T-helper 17 cell (primary cell): ENCODE measurements around the gene FAM53C. TPM values are rescaled to one million over a fixed set of nuclear protein-coding genes. Genes with fewer than 3 reads are reported as not detected.
"Not testable (repeated sequence)": the region's sequence is repeated elsewhere in the genome, so short reads cannot be mapped to it uniquely, and the experiment has no call there.

Experiments
- ATAC-seq: fragments of 150-1000 bp; cut with Tn5 transposase; 2 replicates; pipeline ENCODE4 v1.10.0; 2021; ENCODE audit warnings: mild to moderate bottlenecking, moderate library complexity
- DNase-seq, 3 donors: peaks; one replicate each; pipeline versions ENCODE4 v3.0.0 to v3.0.0-alpha.2; 2020 to 2021
- H3K9me3 ChIP-seq: one replicate; pipeline ENCODE4 v1.7.0; 2013; ENCODE audit warnings: low read length, mild to moderate bottlenecking; ENCODE audit not compliant: control insufficient read depth, poor library complexity, severe bottlenecking
- H3K27ac Mint-ChIP-seq: one replicate; pipeline ENCODE4 v1.8.0; 2022; ENCODE audit warnings: mild to moderate bottlenecking, moderate library complexity, mixed read lengths
- H3K27me3 Mint-ChIP-seq: one replicate; pipeline ENCODE4 v1.8.0; 2022; ENCODE audit warnings: mixed read lengths
- H3K36me3 Mint-ChIP-seq: one replicate; pipeline ENCODE4 v1.8.0; 2022; ENCODE audit warnings: low read depth, mixed read lengths
- H3K4me1 Mint-ChIP-seq: one replicate; pipeline ENCODE4 v1.8.0; 2022; ENCODE audit warnings: mild to moderate bottlenecking, mixed read lengths
- H3K4me3 Mint-ChIP-seq: one replicate; pipeline ENCODE4 v1.8.0; 2022; ENCODE audit warnings: mild to moderate bottlenecking, moderate library complexity, mixed read lengths
- total RNA-seq, 4 donors: library from RNA in 2 of 4; stranded (reverse) in 2 of 4; gene quantifications; one replicate each; pipeline ENCODE4 v1.2.3 and lab custom pipeline; 2022 to 2026

Gene FAM53C
- 10 to 100 TPM; 50.1 to 59.8 TPM for total RNA-seq
- total RNA-seq (lab: John Stamatoyannopoulos, UW) = 51.7 to 175 reads per million in 2 donors

- H3K27me3 Mint-ChIP-seq = peaks cover 7% of the 10 kb centered on the region
- peaks cover 2% of the 10 kb centered on the region for H3K36me3 Mint-ChIP-seq
- no peaks in the 10 kb centered on the region for H3K9me3 ChIP-seq
- H3K27ac Mint-ChIP-seq = peak within 1 kb of the TSS; percentile 97
- H3K4me1 Mint-ChIP-seq = peaks cover 23% of the 10 kb centered on the region
- ATAC-seq = peak; percentile 88
- DNase-seq = peak; percentile 80 to 92 (median 82)
- peak within 1 kb of the TSS; percentile 92 for H3K4me3 Mint-ChIP-seq
These were observed at the start of gene FAM53C for GRCh38 chr5:138337685-138338410. FAM53C (plus strand) TSS chr5:138338266; CDS start chr5:138341336, 3,070 bp downstream.

GRCh38 chr5:138289296-138289695 is 48.8 kb upstream of the FAM53C start:
- no peaks in the 10 kb centered on the region for H3K9me3 ChIP-seq
- Mint-ChIP-seq H3K27me3 (no peaks in the 10 kb centered on the region), H3K4me1 (peaks cover 2% of the 10 kb centered on the region), H3K27ac (no peak overlapping the region), H3K4me3 (no peak overlapping the region), H3K36me3 (no peaks in the 10 kb centered on the region)
- ATAC-seq = no peak
- DNase-seq = no peak

GRCh38 chr5:138303372-138303771 is 34.7 kb upstream of the FAM53C start:
- ATAC-seq = no peak
- DNase-seq = no peak
- H3K4me3 Mint-ChIP-seq = no peak overlapping the region
- H3K27me3 Mint-ChIP-seq = no peaks in the 10 kb centered on the region
- no peaks in the 10 kb centered on the region for H3K36me3 Mint-ChIP-seq
- H3K27ac Mint-ChIP-seq = no peak overlapping the region
- peaks cover 6% of the 10 kb centered on the region for H3K4me1 Mint-ChIP-seq
- H3K9me3 ChIP-seq = no peaks in the 10 kb centered on the region

GRCh38 chr5:138305797-138306196 is 32.3 kb upstream of the FAM53C start:
- no peak for DNase-seq
- no peak overlapping the region for H3K27ac Mint-ChIP-seq
- no peak overlapping the region for H3K4me3 Mint-ChIP-seq
- no peak for ATAC-seq
- H3K27me3 Mint-ChIP-seq = no peaks in the 10 kb centered on the region
- no peaks in the 10 kb centered on the region for H3K9me3 ChIP-seq
- peaks cover 6% of the 10 kb centered on the region for H3K4me1 Mint-ChIP-seq
- no peaks in the 10 kb centered on the region for H3K36me3 Mint-ChIP-seq

GRCh38 chr5:138315751-138316278 is 22.3 kb upstream of the FAM53C start:
- Mint-ChIP-seq H3K36me3 (no peaks in the 10 kb centered on the region), H3K4me1 (no peaks in the 10 kb centered on the region), H3K27me3 (no peaks in the 10 kb centered on the region), H3K4me3 (no peak overlapping the region), H3K27ac (no peak overlapping the region)
- no peak for DNase-seq
- H3K9me3 ChIP-seq = no peaks in the 10 kb centered on the region
- ATAC-seq = no peak

GRCh38 chr5:138316355-138316754 is 21.7 kb upstream of the FAM53C start:
- no peaks in the 10 kb centered on the region for H3K9me3 ChIP-seq
- no peak for ATAC-seq
- H3K27me3 Mint-ChIP-seq = no peaks in the 10 kb centered on the region
- H3K4me3 Mint-ChIP-seq = no peak overlapping the region
- H3K4me1 Mint-ChIP-seq = no peaks in the 10 kb centered on the region
- DNase-seq = no peak
- H3K27ac Mint-ChIP-seq = no peak overlapping the region
- no peaks in the 10 kb centered on the region for H3K36me3 Mint-ChIP-seq

GRCh38 chr5:138318211-138318610 is 19.9 kb upstream of the FAM53C start:
- H3K4me3 Mint-ChIP-seq, H3K27me3 Mint-ChIP-seq, H3K27ac Mint-ChIP-seq: not testable (repeated sequence)

GRCh38 chr5:138330813-138331448 is 7.1 kb upstream of the FAM53C start:
- Mint-ChIP-seq H3K4me3 (peak overlapping the region; percentile 96), H3K36me3 (no peaks in the 10 kb centered on the region), H3K27ac (peak overlapping the region; percentile 88), H3K27me3 (peaks cover 7% of the 10 kb centered on the region), H3K4me1 (peaks cover 13% of the 10 kb centered on the region)
- DNase-seq = no peak
- no peaks in the 10 kb centered on the region for H3K9me3 ChIP-seq
- ATAC-seq = no peak

More at GRCh38 chr5:138318211-138318610, 19.9 kb upstream of the FAM53C start:
- not testable (repeated sequence) for ATAC-seq, H3K4me1 Mint-ChIP-seq, H3K9me3 ChIP-seq, H3K36me3 Mint-ChIP-seq, DNase-seq

GRCh38 chr5:138331449-138332368 is 6.4 kb upstream of the FAM53C start, which contains the start of gene CDC25C:
CDC25C (minus strand) TSS chr5:138331804; CDS start chr5:138331180, 624 bp downstream.
- peak; percentile 92 to 96 (median 93) for DNase-seq
- no peaks in the 10 kb centered on the region for H3K36me3 Mint-ChIP-seq

GRCh38 chr5:138334867-138335447 is 3.1 kb upstream of the FAM53C start:
- Mint-ChIP-seq H3K27ac (peak overlapping the region; percentile 27), H3K4me3 (no peak overlapping the region), H3K4me1 (peaks cover 31% of the 10 kb centered on the region), H3K36me3 (no peaks in the 10 kb centered on the region), H3K27me3 (peaks cover 7% of the 10 kb centered on the region)
- H3K9me3 ChIP-seq = no peaks in the 10 kb centered on the region
- no peak for ATAC-seq
- no peak for DNase-seq

More at GRCh38 chr5:138331449-138332368, 6.4 kb upstream of the FAM53C start, which contains the start of gene CDC25C:
- Mint-ChIP-seq H3K4me1 (peaks cover 13% of the 10 kb centered on the region), H3K4me3 (peak within 1 kb of the TSS; percentile 96), H3K27ac (peak within 1 kb of the TSS; percentile 88), H3K27me3 (peaks cover 7% of the 10 kb centered on the region)
- ATAC-seq = peak; percentile 100
- no peaks in the 10 kb centered on the region for H3K9me3 ChIP-seq

- Mint-ChIP-seq H3K4me1 (peaks cover 24% of the 10 kb centered on the region), H3K4me3 (peak overlapping the region; percentile 92), H3K36me3 (peaks cover 2% of the 10 kb centered on the region), H3K27me3 (peaks cover 7% of the 10 kb centered on the region), H3K27ac (peak overlapping the region; percentile 97)
- DNase-seq = peak in 2 of 3 donors; percentile 51 to 61
- ATAC-seq = peak; percentile 38
- no peaks in the 10 kb centered on the region for H3K9me3 ChIP-seq
These were observed 948 bp upstream of the FAM53C start for GRCh38 chr5:138336952-138337684.
